Measurements from ENCODE around the gene SLC39A11.

DNA sequence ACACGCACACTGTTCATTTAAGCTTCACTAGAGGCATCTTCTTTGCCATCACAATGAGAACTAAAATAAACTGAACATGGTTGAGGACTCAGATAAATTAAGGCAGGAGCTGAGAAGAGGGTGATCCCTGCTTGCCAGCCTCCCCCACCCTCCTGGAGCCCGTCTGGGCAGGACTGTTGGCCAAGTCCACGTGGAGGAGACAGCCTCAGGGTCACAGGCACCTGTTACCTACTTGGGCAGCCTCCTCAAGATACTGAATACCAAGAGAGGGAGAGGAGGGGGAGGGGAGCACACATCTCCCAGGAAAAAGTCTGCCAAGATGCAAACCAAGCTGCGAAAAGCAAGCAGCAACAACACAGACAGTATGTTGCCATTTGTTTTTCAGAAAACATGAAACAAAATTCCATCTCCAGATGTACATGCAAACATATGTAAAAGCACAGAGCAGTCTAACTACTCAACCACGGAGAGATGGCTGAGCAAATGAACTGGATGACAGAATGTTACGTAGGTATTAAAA, 67.4 kb downstream of the SLC39A11 start:
- TF ChIP-seq, protein P1, sequence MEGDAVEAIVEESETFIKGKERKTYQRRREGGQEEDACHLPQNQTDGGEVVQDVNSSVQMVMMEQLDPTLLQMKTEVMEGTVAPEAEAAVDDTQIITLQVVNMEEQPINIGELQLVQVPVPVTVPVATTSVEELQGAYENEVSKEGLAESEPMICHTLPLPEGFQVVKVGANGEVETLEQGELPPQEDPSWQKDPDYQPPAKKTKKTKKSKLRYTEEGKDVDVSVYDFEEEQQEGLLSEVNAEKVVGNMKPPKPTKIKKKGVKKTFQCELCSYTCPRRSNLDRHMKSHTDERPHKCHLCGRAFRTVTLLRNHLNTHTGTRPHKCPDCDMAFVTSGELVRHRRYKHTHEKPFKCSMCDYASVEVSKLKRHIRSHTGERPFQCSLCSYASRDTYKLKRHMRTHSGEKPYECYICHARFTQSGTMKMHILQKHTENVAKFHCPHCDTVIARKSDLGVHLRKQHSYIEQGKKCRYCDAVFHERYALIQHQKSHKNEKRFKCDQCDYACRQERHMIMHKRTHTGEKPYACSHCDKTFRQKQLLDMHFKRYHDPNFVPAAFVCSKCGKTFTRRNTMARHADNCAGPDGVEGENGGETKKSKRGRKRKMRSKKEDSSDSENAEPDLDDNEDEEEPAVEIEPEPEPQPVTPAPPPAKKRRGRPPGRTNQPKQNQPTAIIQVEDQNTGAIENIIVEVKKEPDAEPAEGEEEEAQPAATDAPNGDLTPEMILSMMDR (conservative IDR thresholded peaks at IDR 0.05 in 1 of 2, IDR thresholded peaks at IDR 0.05 in 1 of 2; ENCODE audit: extremely low read depth in 1 of 2, insufficient read depth in 1 of 2, low read depth in 1 of 2, low read length in 2 of 2) = no peak
- TF ChIP-seq EZH2 (IDR thresholded peaks at IDR 0.05; ENCODE audit: borderline replicate concordance, low read length) = no peak
